ACC112 (cell line): ENCODE data around the gene FBN1.

Experiments used
- H2AFZ ChIP-seq: fragments of 200-600 bp; sonication (generic); one replicate; pipeline ENCODE4 v1.6.0; 2017; ENCODE audit warnings: antibody characterized with exemption, low read length; ENCODE audit not compliant: unreplicated experiment
- H3K27ac ChIP-seq: fragments of 200-600 bp; sonication (generic); 2 replicates; pipeline ENCODE4 v1.5.1; 2014; ENCODE audit warnings: low read depth, mild to moderate bottlenecking, antibody characterized with exemption, low read length, moderate library complexity
- H3K27me3 ChIP-seq: fragments of 200-600 bp; sonication (generic); 2 replicates; pipeline ENCODE4 v1.6.1; 2014; ENCODE audit warnings: mild to moderate bottlenecking, antibody characterized with exemption, low read length, moderate library complexity, mixed read lengths; ENCODE audit not compliant: insufficient read depth
- H3K36me3 ChIP-seq: fragments of 200-600 bp; sonication (generic); 2 replicates; pipeline ENCODE4 v1.6.1; 2016; ENCODE audit warnings: mild to moderate bottlenecking, antibody characterized with exemption, low read length, moderate library complexity, mixed read lengths; ENCODE audit not compliant: insufficient read depth
- H3K4me1 ChIP-seq: fragments of 200-600 bp; sonication (generic); one replicate; pipeline ENCODE4 v1.6.1; 2016; ENCODE audit warnings: low read length, mixed read lengths; ENCODE audit not compliant: insufficient read depth, unreplicated experiment, control insufficient read depth
- H3K4me3 ChIP-seq: fragments of 200-600 bp; sonication (generic); 2 replicates; pipeline ENCODE4 v1.5.1; 2014; ENCODE audit warnings: mild to moderate bottlenecking, low read depth, low read length
- H3K79me2 ChIP-seq: fragments of 200-600 bp; sonication (generic); one replicate; pipeline ENCODE4 v1.6.0; 2016; ENCODE audit warnings: low read length; ENCODE audit not compliant: control insufficient read depth, unreplicated experiment, insufficient read depth

FBN1 gene

DNA sequence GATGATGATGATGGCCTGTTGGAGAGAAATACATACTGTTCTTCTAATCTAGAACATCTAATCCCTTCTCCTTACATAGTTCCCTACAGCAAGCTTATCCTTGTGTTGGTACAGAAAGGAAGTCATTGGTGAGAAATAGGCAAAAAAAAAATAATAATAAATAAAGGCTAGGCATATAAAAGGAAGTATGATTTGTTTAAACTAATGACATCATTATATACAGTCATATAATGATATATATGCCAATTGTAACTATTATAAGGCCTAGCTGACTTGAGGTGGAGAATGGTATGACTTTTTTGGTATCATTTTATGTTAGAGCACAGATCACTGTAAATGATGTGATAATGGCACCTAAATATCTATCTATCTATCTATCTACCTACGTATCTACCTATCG lies 171.8 kb downstream of the FBN1 start:
- Histone ChIP-seq H3K27me3 (no peaks in the 10 kb centered on the region), H2AFZ (no peak overlapping the region), H3K4me1 (peaks cover 25% of the 10 kb centered on the region), H3K79me2 (no peaks in the 10 kb centered on the region), H3K36me3 (peaks cover 67% of the 10 kb centered on the region), H3K4me3 (no peak overlapping the region), H3K27ac (peak overlapping the region; percentile 69)

DNA sequence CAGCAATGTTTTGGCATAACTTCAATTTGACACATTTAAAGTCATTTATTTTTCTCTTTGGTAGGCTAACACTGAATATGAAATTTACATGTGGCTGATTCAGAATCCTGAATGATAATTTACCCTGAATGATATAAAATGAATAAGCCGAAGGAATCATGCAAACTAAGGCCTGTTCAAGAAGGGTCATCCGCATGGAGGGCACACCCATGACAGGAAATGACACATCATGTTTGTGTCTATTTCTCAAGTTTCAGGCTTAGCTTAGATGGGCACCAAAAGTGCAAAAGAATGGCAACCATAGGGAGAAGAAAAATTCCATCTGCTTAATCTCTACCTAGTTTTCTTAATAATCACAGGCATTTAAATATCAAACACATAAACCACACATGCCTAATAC lies 172.8 kb downstream of the FBN1 start:
- H2AFZ ChIP-seq: no peak overlapping the region
- no peaks in the 10 kb centered on the region for H3K79me2 ChIP-seq
- H3K27ac ChIP-seq: peak overlapping the region; percentile 69
- H3K4me1 ChIP-seq: peaks cover 25% of the 10 kb centered on the region
- H3K4me3 ChIP-seq: peak overlapping the region; percentile 41; the same call in 1 of the 2 replicates
- no peaks in the 10 kb centered on the region for H3K27me3 ChIP-seq
- peaks cover 71% of the 10 kb centered on the region for H3K36me3 ChIP-seq

DNA sequence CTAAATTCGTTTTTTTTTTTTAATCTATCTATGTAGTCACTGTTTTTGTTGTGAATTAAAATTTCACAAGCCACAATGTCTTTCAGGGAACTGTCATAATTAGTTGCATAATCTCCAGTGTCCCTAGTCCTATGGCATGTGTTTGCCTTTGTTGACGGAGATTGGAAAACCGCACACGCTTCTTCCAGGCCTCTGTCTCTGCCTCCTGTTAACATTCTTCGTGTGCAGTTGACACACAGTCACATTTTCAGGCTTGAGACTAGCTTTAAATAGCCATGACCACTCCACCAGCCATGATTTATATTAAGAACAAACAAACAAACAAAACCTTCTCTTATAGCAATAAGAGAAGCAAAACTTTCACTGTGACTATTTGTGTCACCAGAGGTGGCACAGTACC lies 174.4 kb downstream of the FBN1 start:
- no peaks in the 10 kb centered on the region for H3K79me2 ChIP-seq
- no peak overlapping the region for H2AFZ ChIP-seq
- no peak overlapping the region for H3K27ac ChIP-seq
- H3K4me3 ChIP-seq: no peak overlapping the region
- H3K27me3 ChIP-seq: no peaks in the 10 kb centered on the region
- peaks cover 25% of the 10 kb centered on the region for H3K4me1 ChIP-seq
- H3K36me3 ChIP-seq: peaks cover 80% of the 10 kb centered on the region

DNA sequence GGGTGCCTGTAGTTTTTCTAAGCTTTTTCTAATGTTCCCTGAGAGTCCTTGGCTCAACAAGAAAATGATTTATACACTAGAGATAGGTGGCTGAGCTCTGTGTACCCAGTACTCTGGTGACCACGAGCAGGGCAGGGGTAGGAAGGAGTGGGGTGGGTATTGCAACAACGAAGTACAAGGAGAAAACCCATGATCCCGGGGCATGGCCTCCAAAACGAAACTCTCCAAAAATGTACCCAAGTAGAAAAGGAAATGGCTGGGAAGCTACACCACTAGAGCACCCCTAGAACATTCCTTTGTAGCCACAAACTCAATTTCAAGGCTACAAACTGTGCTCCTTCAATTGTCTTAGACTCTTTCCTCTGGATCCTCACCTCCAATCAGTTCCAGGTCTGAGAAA lies 175.4 kb downstream of the FBN1 start:
- H2AFZ ChIP-seq: no peak overlapping the region
- no peaks in the 10 kb centered on the region for H3K27me3 ChIP-seq
- H3K4me1 ChIP-seq: peaks cover 25% of the 10 kb centered on the region
- H3K27ac ChIP-seq: peak overlapping the region; percentile 24
- H3K79me2 ChIP-seq: no peaks in the 10 kb centered on the region
- peaks cover 84% of the 10 kb centered on the region for H3K36me3 ChIP-seq
- no peak overlapping the region for H3K4me3 ChIP-seq

DNA sequence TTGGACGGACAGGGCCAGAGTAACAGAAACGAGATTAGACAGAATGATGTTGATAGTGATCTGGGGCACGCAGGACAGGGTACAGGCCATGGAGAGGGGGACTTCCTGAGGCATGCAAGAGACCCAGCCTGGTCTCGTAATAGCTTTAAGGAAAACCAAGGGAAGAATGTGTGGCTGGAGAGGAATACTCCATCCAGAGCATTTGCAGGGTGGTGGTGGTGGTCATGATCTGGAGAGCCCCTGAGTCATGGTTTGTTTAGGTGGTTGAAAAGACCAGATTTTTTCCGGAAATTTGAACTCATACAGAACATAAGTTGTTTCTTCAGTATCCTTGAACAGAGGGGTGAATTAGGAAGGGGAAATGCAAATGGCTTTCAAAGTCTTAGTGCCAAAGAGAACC lies 175.8 kb downstream of the FBN1 start:
- H3K27me3 ChIP-seq: no peaks in the 10 kb centered on the region
- H3K4me3 ChIP-seq: no peak overlapping the region
- no peak overlapping the region for H2AFZ ChIP-seq
- H3K36me3 ChIP-seq: peaks cover 87% of the 10 kb centered on the region
- no peaks in the 10 kb centered on the region for H3K79me2 ChIP-seq
- peaks cover 25% of the 10 kb centered on the region for H3K4me1 ChIP-seq
- H3K27ac ChIP-seq: peak overlapping the region; percentile 24

DNA sequence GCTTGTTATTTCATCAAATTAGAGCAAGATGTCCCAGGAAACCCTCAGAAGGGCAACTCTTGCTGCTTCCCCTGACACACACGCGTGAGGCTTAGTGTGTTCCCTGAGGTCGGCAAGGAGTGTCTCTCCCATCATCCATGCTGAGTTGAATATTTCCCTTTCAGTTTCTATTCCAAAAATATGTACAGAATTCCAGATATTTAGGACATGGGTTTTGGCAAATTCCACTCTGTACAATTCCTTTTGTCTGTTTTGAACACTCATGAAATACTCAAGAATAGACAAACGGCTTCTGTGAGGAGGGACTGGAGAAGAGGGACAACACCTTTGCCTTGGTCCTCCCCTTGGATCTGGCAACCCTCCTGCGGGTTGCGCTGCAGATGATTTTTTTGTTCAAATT lies 176.2 kb downstream of the FBN1 start:
- Histone ChIP-seq H3K79me2 (no peaks in the 10 kb centered on the region), H3K27me3 (no peaks in the 10 kb centered on the region), H2AFZ (no peak overlapping the region), H3K4me1 (peaks cover 25% of the 10 kb centered on the region), H3K27ac (peak overlapping the region; percentile 24; the same call in 1 of the 2 replicates), H3K4me3 (no peak overlapping the region), H3K36me3 (peaks cover 86% of the 10 kb centered on the region)

DNA sequence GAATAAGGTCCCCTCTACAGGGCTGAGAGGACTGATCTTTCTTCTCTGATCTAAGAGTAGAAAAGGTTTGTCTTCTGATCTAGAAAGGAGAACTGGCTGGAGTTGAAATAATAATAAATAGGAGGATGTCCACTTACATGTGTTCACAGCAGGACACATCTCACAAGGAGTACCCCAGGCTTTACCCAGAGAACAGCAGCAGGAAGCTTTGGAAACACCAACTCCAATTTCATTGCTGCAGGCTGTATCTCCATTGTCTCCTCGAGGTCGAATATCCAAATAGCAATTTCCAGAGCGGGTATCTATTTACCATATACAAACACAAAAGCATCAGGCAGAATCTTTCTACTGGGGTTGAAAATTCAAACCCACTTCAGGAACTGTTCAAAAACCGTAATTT lies 177.7 kb downstream of the FBN1 start:
- H3K4me3 ChIP-seq: no peak overlapping the region
- peaks cover 20% of the 10 kb centered on the region for H3K4me1 ChIP-seq
- H3K27me3 ChIP-seq: no peaks in the 10 kb centered on the region
- peaks cover 87% of the 10 kb centered on the region for H3K36me3 ChIP-seq
- no peak overlapping the region for H2AFZ ChIP-seq
- H3K79me2 ChIP-seq: no peaks in the 10 kb centered on the region
- no peak overlapping the region for H3K27ac ChIP-seq

DNA sequence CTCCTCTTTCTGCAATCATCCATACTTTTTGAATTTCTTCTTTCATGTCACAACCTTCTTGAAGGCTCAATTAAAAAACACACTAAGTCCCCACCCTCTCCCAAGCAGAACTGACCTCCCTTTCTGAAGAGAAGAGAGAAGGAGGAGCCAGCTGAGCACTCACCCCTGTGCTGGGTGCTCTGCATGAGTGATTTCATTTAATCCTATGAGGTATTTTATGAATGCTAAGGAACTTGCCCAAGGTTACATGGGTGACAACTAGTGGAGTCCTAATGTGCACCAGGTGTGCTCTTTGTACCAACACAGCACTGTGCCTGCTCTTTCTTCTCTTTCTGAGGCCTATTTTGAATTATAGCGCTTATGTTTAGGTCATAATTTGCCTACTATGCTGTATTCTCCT lies 178.7 kb downstream of the FBN1 start:
- Histone ChIP-seq H3K79me2 (no peaks in the 10 kb centered on the region), H3K27me3 (no peaks in the 10 kb centered on the region), H3K36me3 (peaks cover 88% of the 10 kb centered on the region), H3K27ac (no peak overlapping the region), H3K4me3 (no peak overlapping the region), H3K4me1 (peaks cover 14% of the 10 kb centered on the region), H2AFZ (no peak overlapping the region)

DNA sequence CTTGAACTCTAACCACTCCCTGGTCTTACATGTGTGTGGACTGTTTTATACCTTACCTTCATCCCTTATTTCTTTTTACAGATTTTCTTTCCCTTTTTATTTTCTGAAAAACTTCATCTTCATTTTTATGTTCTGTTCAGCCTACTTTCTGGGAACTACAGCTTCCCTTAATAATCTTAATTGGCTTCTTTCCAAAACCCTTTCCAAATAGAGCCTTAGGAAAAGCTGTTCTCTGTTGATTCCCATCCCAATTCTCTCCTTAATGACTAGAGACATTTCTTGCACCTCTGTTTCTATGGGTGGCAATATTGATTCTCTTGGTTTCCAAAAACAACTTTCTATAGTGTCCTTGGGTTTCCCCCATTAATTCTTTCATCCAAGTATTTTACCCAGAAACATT lies 179.4 kb downstream of the FBN1 start:
- Histone ChIP-seq H3K79me2 (no peaks in the 10 kb centered on the region), H3K36me3 (peaks cover 87% of the 10 kb centered on the region), H3K4me1 (peaks cover 15% of the 10 kb centered on the region)

DNA sequence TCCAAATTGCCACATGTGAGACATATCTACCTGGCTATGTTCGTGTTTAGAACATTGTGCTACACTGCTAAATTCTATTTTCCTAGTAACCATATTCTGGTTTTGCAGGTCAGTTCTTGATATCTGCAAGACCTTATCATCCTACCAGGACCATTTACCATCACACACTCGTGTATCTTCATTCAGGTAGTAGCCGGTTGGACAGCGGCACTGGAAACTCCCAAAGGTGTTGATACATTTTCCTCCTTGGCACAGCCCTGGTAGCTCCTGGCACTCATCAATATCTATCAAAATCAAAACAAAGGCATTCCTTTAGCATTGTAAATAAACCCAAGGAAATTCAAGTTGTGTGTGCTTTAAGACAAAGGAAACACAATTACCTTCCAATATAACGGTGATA lies 180.1 kb downstream of the FBN1 start:
- Histone ChIP-seq H3K27me3 (no peaks in the 10 kb centered on the region), H3K79me2 (no peaks in the 10 kb centered on the region), H3K27ac (no peak overlapping the region), H3K4me1 (peaks cover 22% of the 10 kb centered on the region), H3K4me3 (no peak overlapping the region), H3K36me3 (peaks cover 87% of the 10 kb centered on the region), H2AFZ (no peak overlapping the region)

More for the DNA sequence above, 179.4 kb downstream of the FBN1 start:
- Histone ChIP-seq H2AFZ (no peak overlapping the region), H3K4me3 (no peak overlapping the region), H3K27me3 (no peaks in the 10 kb centered on the region), H3K27ac (no peak overlapping the region)

DNA sequence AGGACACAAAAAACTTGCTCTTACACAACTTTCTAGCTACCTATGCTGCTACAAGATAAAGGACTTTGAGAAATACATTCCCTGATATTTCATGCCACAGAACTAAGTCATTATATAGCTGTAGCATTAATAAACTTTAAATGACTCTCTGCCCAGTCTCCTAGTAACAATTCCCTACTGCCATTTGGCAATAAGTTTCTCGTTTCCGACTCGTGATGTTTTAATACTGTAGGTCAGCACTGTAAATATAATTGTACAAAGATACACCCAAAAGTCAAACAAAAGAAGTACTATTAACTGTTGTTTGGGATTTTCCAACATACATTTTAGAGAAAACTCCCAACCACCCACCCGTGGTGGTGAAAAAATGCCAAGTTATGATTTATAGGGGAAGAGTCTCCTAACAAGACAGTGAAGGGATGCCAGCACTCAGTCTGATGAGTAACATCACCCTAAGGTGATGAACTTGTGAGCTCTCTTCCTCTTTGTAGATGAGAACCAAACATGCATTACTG lies 182.1 kb downstream of the FBN1 start:
- no peak overlapping the region for H2AFZ ChIP-seq
- peaks cover 33% of the 10 kb centered on the region for H3K4me1 ChIP-seq
- peaks cover 77% of the 10 kb centered on the region for H3K36me3 ChIP-seq
- no peaks in the 10 kb centered on the region for H3K27me3 ChIP-seq
- H3K27ac ChIP-seq: peak overlapping the region; percentile 36
- no peak overlapping the region for H3K4me3 ChIP-seq
- H3K79me2 ChIP-seq: no peaks in the 10 kb centered on the region
